ENCODE measurements around the gene CNTNAP2.
A peak's percentile ranks its signal among the peaks of the same experiment; 100 is the strongest.

The CNTNAP2 gene

DNA sequence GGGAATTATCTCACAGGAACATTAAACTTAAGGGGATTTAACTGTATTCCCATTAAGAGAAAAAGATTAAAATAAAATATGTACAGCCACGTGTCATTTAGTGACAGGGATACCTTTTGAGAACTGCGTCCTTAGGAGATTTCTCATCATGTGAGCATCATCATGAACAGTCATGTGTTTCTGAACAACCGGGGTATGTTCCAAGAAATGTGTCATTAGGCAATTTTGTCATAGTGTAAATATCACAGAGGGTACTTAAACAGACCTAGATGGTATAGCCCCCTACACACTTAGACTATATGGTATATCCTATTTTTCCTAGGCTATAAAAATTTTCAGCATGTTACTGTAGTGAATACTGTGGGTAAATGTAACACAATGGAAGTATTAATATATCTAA lies 840.3 kb downstream of the CNTNAP2 start:
- no peak for TF ChIP-seq CTCF (IDR thresholded peaks at IDR 0.05; ENCODE audit: low read depth, low read length)
- Histone ChIP-seq H3K27me3 (no peaks in the 10 kb centered on the region), H3K36me3 (no peaks in the 10 kb centered on the region), H3K4me1 (no peaks in the 10 kb centered on the region), H3K4me3 (ENCODE audit: low read depth, low read length) (no peak overlapping the region), H3K9me3 (no peaks in the 10 kb centered on the region)
- DNase-seq: no peak

GRCh38 chr7:146960773-146961391 lies 844.3 kb downstream of the CNTNAP2 start:
- TF ChIP-seq CTCF (IDR thresholded peaks at IDR 0.05; ENCODE audit: low read depth, low read length): peak; percentile 48
- Histone ChIP-seq H3K4me3 (ENCODE audit: low read depth, low read length) (no peak overlapping the region), H3K4me1 (no peaks in the 10 kb centered on the region), H3K36me3 (no peaks in the 10 kb centered on the region), H3K27me3 (no peaks in the 10 kb centered on the region), H3K9me3 (no peaks in the 10 kb centered on the region)
- DNase-seq: peak; percentile 23

DNA sequence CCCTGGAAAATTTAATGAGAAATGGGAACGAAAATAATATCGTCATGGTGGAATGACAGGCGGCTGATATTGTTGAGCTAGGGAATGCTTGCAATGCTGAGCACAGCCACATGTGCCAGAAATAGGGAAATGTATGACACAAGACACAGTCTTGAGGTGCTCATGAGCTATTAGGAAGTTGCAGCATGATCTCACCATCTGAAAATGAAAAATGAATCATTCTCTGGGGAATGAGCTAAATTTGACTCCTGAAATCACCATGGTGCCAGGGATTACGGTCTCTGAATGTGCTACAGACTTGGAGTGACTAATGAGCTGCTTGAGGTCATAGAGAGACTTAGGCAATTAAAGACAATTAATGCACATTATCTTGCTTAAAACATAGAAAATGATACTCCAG lies 845.0 kb downstream of the CNTNAP2 start:
- no peaks in the 10 kb centered on the region for H3K4me1 ChIP-seq
- DNase-seq: no peak
- H3K4me3 ChIP-seq (ENCODE audit: low read depth, low read length): no peak overlapping the region
- no peak for TF ChIP-seq CTCF (IDR thresholded peaks at IDR 0.05; ENCODE audit: low read depth, low read length)
- no peaks in the 10 kb centered on the region for H3K27me3 ChIP-seq
- H3K9me3 ChIP-seq: no peaks in the 10 kb centered on the region
- no peaks in the 10 kb centered on the region for H3K36me3 ChIP-seq

GRCh38 chr7:146966274-146966673 lies 849.7 kb downstream of the CNTNAP2 start:
- Histone ChIP-seq H3K4me1 (no peaks in the 10 kb centered on the region), H3K27me3 (no peaks in the 10 kb centered on the region), H3K9me3 (no peaks in the 10 kb centered on the region), H3K36me3 (no peaks in the 10 kb centered on the region), H3K4me3 (ENCODE audit: low read depth, low read length) (no peak overlapping the region)
- no peak for DNase-seq
- TF ChIP-seq CTCF (IDR thresholded peaks at IDR 0.05; ENCODE audit: low read depth, low read length): no peak

DNA sequence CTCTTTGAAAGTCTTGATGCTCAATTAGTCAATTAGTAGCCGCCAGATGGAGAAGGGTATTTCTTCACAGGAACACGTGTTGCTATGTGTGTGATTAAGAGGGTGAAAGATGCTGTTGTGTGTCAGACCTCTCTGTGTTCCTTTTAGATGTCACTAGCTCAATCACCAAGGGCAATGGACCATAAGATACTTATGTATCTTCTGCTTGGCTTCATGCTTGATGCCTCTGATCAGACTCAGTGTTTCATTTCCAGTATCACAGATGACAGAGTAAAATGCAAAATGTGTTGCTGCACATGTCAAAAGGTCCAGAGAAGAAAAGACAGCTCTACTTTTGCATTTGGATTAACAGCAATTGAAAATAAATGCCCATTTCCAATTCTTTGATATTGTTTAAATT lies 865.9 kb downstream of the CNTNAP2 start:
- H3K27me3 ChIP-seq: no peaks in the 10 kb centered on the region
- DNase-seq: no peak

More for the DNA sequence above, 865.9 kb downstream of the CNTNAP2 start:
- Histone ChIP-seq H3K36me3 (no peaks in the 10 kb centered on the region), H3K4me1 (no peaks in the 10 kb centered on the region), H3K9me3 (no peaks in the 10 kb centered on the region), H3K4me3 (ENCODE audit: low read depth, low read length) (no peak overlapping the region)
- no peak for TF ChIP-seq CTCF (IDR thresholded peaks at IDR 0.05; ENCODE audit: low read depth, low read length)
